Dendritic cell treated with granulocyte-macrophage colony-stimulating factor and Interleukin-4, amounts not matched to agents 40 ng/mL and 50 ng/mL, for 4 days (primary cell): ENCODE data around the gene CUL7.
"Not testable (repeated sequence)": the region's sequence is repeated elsewhere in the genome, so short reads cannot be mapped to it uniquely, and the experiment has no call there.

Experiments
- H3K27ac Mint-ChIP-seq: one replicate; pipeline ENCODE4 v1.8.0; 2022; ENCODE audit warnings: mild to moderate bottlenecking, mixed read lengths
- H3K27me3 Mint-ChIP-seq: one replicate; pipeline ENCODE4 v1.8.0; 2022; ENCODE audit warnings: mild to moderate bottlenecking, mixed read lengths
- H3K36me3 Mint-ChIP-seq: one replicate; pipeline ENCODE4 v1.8.0; 2022; ENCODE audit warnings: low read depth, mixed read lengths
- H3K4me1 Mint-ChIP-seq: one replicate; pipeline ENCODE4 v1.8.0; 2022; ENCODE audit warnings: low read depth, mixed read lengths
- H3K4me3 Mint-ChIP-seq: one replicate; pipeline ENCODE4 v1.8.0; 2022; ENCODE audit warnings: mild to moderate bottlenecking, moderate library complexity, mixed read lengths
- H3K9me3 Mint-ChIP-seq: one replicate; pipeline ENCODE4 v1.8.0; 2022; ENCODE audit warnings: mixed read lengths
- intact Hi-C: fragments of 100-400 bp; cut with micrococcal nuclease; formaldehyde crosslinking; loops from one replicate; pipeline ENCODE4 v1.15.0; 2022

Gene CUL7

GRCh38 chr6:43088654-43089056 lies 35.0 kb upstream of the CUL7 start:
- H3K27ac Mint-ChIP-seq: no peak overlapping the region
- H3K9me3 Mint-ChIP-seq: no peaks in the 10 kb centered on the region
- H3K4me3 Mint-ChIP-seq: no peak overlapping the region
- H3K4me1 Mint-ChIP-seq: peaks cover 6% of the 10 kb centered on the region
- no peaks in the 10 kb centered on the region for H3K36me3 Mint-ChIP-seq
- intact Hi-C loops: no loop called here
- H3K27me3 Mint-ChIP-seq: no peaks in the 10 kb centered on the region

- no peaks in the 10 kb centered on the region for H3K9me3 Mint-ChIP-seq
- no peak overlapping the region for H3K27ac Mint-ChIP-seq
- intact Hi-C loops: no loop called here
- H3K36me3 Mint-ChIP-seq: no peaks in the 10 kb centered on the region
- H3K27me3 Mint-ChIP-seq: no peaks in the 10 kb centered on the region
- H3K4me3 Mint-ChIP-seq: no peak overlapping the region
- H3K4me1 Mint-ChIP-seq: no peaks in the 10 kb centered on the region
These were observed 32.5 kb upstream of the CUL7 start for GRCh38 chr6:43086022-43086658.

GRCh38 chr6:43082806-43083655 lies 29.4 kb upstream of the CUL7 start:
- H3K9me3 Mint-ChIP-seq: no peaks in the 10 kb centered on the region
- intact Hi-C loops: no loop called here
- no peaks in the 10 kb centered on the region for H3K4me1 Mint-ChIP-seq
- H3K27ac Mint-ChIP-seq: no peak overlapping the region
- peaks cover 1% of the 10 kb centered on the region for H3K27me3 Mint-ChIP-seq
- no peaks in the 10 kb centered on the region for H3K36me3 Mint-ChIP-seq
- H3K4me3 Mint-ChIP-seq: no peak overlapping the region

GRCh38 chr6:43081922-43082321 lies 28.3 kb upstream of the CUL7 start:
- intact Hi-C loops: not testable (repeated sequence)

GRCh38 chr6:43081043-43081442 lies 27.4 kb upstream of the CUL7 start:
- no peak overlapping the region for H3K4me3 Mint-ChIP-seq
- H3K27ac Mint-ChIP-seq: no peak overlapping the region
- no peaks in the 10 kb centered on the region for H3K9me3 Mint-ChIP-seq
- peaks cover 9% of the 10 kb centered on the region for H3K4me1 Mint-ChIP-seq
- H3K36me3 Mint-ChIP-seq: no peaks in the 10 kb centered on the region
- intact Hi-C loops: no loop called here
- peaks cover 20% of the 10 kb centered on the region for H3K27me3 Mint-ChIP-seq

More at GRCh38 chr6:43081922-43082321, 28.3 kb upstream of the CUL7 start:
- H3K9me3 Mint-ChIP-seq, H3K4me3 Mint-ChIP-seq, H3K4me1 Mint-ChIP-seq, H3K36me3 Mint-ChIP-seq, H3K27ac Mint-ChIP-seq: not testable (repeated sequence)
- H3K27me3 Mint-ChIP-seq: peaks cover 13% of the 10 kb centered on the region

- H3K4me3 Mint-ChIP-seq: no peak overlapping the region
- no peaks in the 10 kb centered on the region for H3K9me3 Mint-ChIP-seq
- peaks cover 5% of the 10 kb centered on the region for H3K36me3 Mint-ChIP-seq
- H3K27me3 Mint-ChIP-seq: peaks cover 30% of the 10 kb centered on the region
- intact Hi-C loops: no loop called here
- H3K4me1 Mint-ChIP-seq: peaks cover 9% of the 10 kb centered on the region
- H3K27ac Mint-ChIP-seq: no peak overlapping the region
These were observed 25.0 kb upstream of the CUL7 start for GRCh38 chr6:43078691-43079090.

- Mint-ChIP-seq H3K4me3 (no peak overlapping the region), H3K36me3 (peaks cover 11% of the 10 kb centered on the region), H3K27ac (no peak overlapping the region), H3K4me1 (peaks cover 9% of the 10 kb centered on the region), H3K27me3 (peaks cover 30% of the 10 kb centered on the region), H3K9me3 (no peaks in the 10 kb centered on the region)
- intact Hi-C loops: no loop called here
These were observed 24.4 kb upstream of the CUL7 start for GRCh38 chr6:43077981-43078511.

- Mint-ChIP-seq H3K9me3 (no peaks in the 10 kb centered on the region), H3K27ac (no peak overlapping the region), H3K4me3 (peak overlapping the region; percentile 66), H3K36me3 (peaks cover 15% of the 10 kb centered on the region), H3K27me3 (peaks cover 30% of the 10 kb centered on the region), H3K4me1 (peaks cover 9% of the 10 kb centered on the region)
- intact Hi-C loops: no loop called here
These were observed 23.7 kb upstream of the CUL7 start for GRCh38 chr6:43077333-43077809.

- Mint-ChIP-seq H3K9me3 (no peaks in the 10 kb centered on the region), H3K27ac (no peak overlapping the region), H3K27me3 (peaks cover 30% of the 10 kb centered on the region), H3K4me3 (peak overlapping the region; percentile 66), H3K36me3 (peaks cover 20% of the 10 kb centered on the region), H3K4me1 (peaks cover 9% of the 10 kb centered on the region)
- intact Hi-C loops: no loop called here
These were observed 23.0 kb upstream of the CUL7 start for GRCh38 chr6:43076464-43077332.

GRCh38 chr6:43075670-43076463 lies 22.2 kb upstream of the CUL7 start, which contains the start of gene PTK7:
Gene PTK7 (plus strand): TSS chr6:43076314. CDS start chr6:43076489, 175 bp downstream.
- Mint-ChIP-seq H3K27ac (no peak within 1 kb of the TSS), H3K9me3 (no peaks in the 10 kb centered on the region)

GRCh38 chr6:43074847-43075669 lies 21.4 kb upstream of the CUL7 start:
- Mint-ChIP-seq H3K27me3 (peaks cover 30% of the 10 kb centered on the region), H3K27ac (no peak overlapping the region), H3K4me3 (no peak overlapping the region), H3K4me1 (peaks cover 9% of the 10 kb centered on the region), H3K9me3 (no peaks in the 10 kb centered on the region), H3K36me3 (peaks cover 36% of the 10 kb centered on the region)
- intact Hi-C loops: no loop called here

More at GRCh38 chr6:43075670-43076463, 22.2 kb upstream of the CUL7 start, which contains the start of gene PTK7:
- H3K4me3 Mint-ChIP-seq: peak within 1 kb of the TSS; percentile 66
- H3K4me1 Mint-ChIP-seq: peaks cover 9% of the 10 kb centered on the region
- H3K36me3 Mint-ChIP-seq: peaks cover 29% of the 10 kb centered on the region
- peaks cover 30% of the 10 kb centered on the region for H3K27me3 Mint-ChIP-seq
- intact Hi-C loops: no loop called here

GRCh38 chr6:43070028-43070632 lies 16.5 kb upstream of the CUL7 start:
- peaks cover 50% of the 10 kb centered on the region for H3K36me3 Mint-ChIP-seq
- no peaks in the 10 kb centered on the region for H3K4me1 Mint-ChIP-seq
- no peaks in the 10 kb centered on the region for H3K9me3 Mint-ChIP-seq
- no peak overlapping the region for H3K4me3 Mint-ChIP-seq
- no peak overlapping the region for H3K27ac Mint-ChIP-seq
- intact Hi-C loops: no loop called here
- H3K27me3 Mint-ChIP-seq: peaks cover 2% of the 10 kb centered on the region
